BJ (cell line): ENCODE measurements around the gene RHCG. TPM values are rescaled to one million over a fixed set of nuclear protein-coding genes. Genes with fewer than 3 reads are reported as not detected.

Experiments
- CTCF ChIA-PET: fragments of 350-600 bp; formaldehyde crosslinking; extraction: SDS; loops from one replicate; lab custom pipeline; 2021; ENCODE audit warnings: antibody characterized with exemption, inconsistent platforms; lab: Yijun Ruan, JAX
- POLR2A ChIA-PET: fragments of 300-600 bp; sonication (Branson Sonifier 250); formaldehyde crosslinking; extraction: SDS; loops from one replicate; lab custom pipeline; 2021; ENCODE audit warnings: antibody characterized with exemption; lab: Charles Lee
- DNase-seq: peaks from one replicate; pipeline ENCODE4 v3.0.0-alpha.2; 2011; ENCODE audit warnings: low read depth
- H3K27me3 ChIP-seq: 2 replicates; pipeline ENCODE4 v1.6.0; 2011; ENCODE audit warnings: low read length; ENCODE audit not compliant: control insufficient read depth, insufficient read depth
- H3K36me3 ChIP-seq: 2 replicates; pipeline ENCODE4 v1.5.1; 2011; ENCODE audit warnings: low read length; ENCODE audit not compliant: control insufficient read depth, insufficient read depth
- H3K4me3 ChIP-seq: 2 replicates; pipeline ENCODE4 v1.5.1; 2011; ENCODE audit warnings: low read depth, mild to moderate bottlenecking, control low read depth, low read length
- polyA plus RNA-seq: library from polyadenylated mRNA; depleted of rRNA; stranded (reverse); fragments of >200 nt; gene quantifications from 2 replicates; pipeline ENCODE4 v1.2.3, GENCODE V29; 2011
- TF ChIP-seq, protein P1 (sequence below): IDR thresholded peaks from 2 replicates; pipeline ENCODE4 v1.5.1; 2011; ENCODE audit warnings: low read depth, mild to moderate bottlenecking, control low read depth, inconsistent platforms, low read length, moderate library complexity; ENCODE audit not compliant: insufficient read depth

The RHCG gene
- polyA plus RNA-seq, 1 experiment = not detected

DNA sequence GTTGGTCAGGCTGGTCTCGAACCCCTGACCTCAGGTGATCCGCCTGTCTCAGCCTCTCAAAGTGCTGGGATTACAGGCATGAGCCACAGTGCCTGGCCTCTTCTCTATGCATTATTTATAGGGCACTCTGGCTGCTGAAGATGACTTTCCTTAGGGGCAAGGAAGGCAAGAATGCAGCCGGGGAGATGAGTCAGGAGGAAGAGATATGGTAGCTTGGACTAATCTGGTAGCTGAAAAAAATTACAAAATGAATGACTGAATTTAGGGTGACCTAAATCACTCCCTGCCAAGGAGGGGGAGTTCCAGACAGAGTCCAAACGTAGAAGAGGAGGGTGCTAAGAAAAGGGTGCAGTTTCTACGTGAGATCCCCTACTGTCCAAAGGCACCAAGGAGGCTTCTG lies 14.2 kb downstream of the RHCG start:
- ChIA-PET CTCF (interaction anchor here (1.9 to 2.3 kb wide), 2 partner anchors 13 to 124 kb away, joined by 6 to 8 read pairs; partner anchors contain the start of gene RHCG), POLR2A (no interaction called here)
- Histone ChIP-seq H3K27me3 (peaks cover 14% of the 10 kb centered on the region), H3K36me3 (no peaks in the 10 kb centered on the region), H3K4me3 (no peak overlapping the region)
- TF ChIP-seq, protein P1, sequence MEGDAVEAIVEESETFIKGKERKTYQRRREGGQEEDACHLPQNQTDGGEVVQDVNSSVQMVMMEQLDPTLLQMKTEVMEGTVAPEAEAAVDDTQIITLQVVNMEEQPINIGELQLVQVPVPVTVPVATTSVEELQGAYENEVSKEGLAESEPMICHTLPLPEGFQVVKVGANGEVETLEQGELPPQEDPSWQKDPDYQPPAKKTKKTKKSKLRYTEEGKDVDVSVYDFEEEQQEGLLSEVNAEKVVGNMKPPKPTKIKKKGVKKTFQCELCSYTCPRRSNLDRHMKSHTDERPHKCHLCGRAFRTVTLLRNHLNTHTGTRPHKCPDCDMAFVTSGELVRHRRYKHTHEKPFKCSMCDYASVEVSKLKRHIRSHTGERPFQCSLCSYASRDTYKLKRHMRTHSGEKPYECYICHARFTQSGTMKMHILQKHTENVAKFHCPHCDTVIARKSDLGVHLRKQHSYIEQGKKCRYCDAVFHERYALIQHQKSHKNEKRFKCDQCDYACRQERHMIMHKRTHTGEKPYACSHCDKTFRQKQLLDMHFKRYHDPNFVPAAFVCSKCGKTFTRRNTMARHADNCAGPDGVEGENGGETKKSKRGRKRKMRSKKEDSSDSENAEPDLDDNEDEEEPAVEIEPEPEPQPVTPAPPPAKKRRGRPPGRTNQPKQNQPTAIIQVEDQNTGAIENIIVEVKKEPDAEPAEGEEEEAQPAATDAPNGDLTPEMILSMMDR = no peak
- no peak for DNase-seq

DNA sequence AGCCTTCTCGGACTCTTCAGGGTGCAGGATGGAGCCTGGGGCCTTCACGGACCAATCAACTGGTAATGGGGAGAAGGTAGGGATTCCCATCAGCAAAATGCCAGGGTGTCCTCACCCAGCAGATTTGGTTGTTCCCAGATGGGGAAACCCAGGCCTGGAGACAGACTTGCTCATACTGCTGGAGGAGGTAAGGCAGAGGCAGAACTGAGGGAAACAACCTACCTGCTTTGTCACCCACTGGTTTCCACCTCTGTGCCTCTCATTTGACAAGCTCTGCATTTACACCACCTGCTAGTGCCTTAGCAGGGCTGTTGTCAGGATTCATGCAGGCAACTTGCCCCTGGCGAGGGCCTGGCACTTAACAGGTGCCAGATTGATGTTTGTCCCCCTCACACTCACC lies 15.9 kb downstream of the RHCG start:
- TF ChIP-seq, protein P1 = no peak
- H3K36me3 ChIP-seq = no peaks in the 10 kb centered on the region
- peaks cover 9% of the 10 kb centered on the region for H3K27me3 ChIP-seq
- POLR2A ChIA-PET = no interaction called here
- no peak overlapping the region for H3K4me3 ChIP-seq
- CTCF ChIA-PET = interaction anchor here (2.3 kb wide), 1 partner anchor 15 kb away, joined by 8 read pairs; the partner anchor contains the start of gene RHCG
- DNase-seq = no peak

DNA sequence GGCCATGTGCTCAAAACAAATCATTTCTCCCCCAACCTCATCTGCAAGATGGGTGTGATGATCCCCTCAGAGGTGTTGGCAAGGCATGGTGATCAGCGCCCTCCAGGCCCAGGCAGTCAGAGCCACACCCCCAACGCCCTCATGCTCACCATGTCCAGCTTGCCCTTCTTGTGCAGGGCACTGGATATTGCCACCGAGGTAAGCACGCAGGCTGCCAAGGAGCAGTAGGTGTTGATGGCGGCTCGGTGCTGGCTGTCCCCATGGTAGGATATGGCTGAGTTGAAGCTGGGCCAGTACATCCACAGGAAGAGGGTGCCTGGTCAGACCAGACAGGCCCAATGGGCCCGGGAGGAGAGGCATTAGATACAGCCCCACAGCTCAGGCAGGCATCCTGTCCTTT lies 17.2 kb downstream of the RHCG start:
- CTCF ChIA-PET = interaction anchor here (0.6 kb wide), 1 partner anchor 13 kb away, joined by 3 read pairs; no protein-coding TSS in a partner anchor
- no peak for DNase-seq
- TF ChIP-seq, protein P1 = no peak
- POLR2A ChIA-PET = no interaction called here
- Histone ChIP-seq H3K36me3 (no peaks in the 10 kb centered on the region), H3K27me3 (peaks cover 9% of the 10 kb centered on the region), H3K4me3 (no peak overlapping the region)

DNA sequence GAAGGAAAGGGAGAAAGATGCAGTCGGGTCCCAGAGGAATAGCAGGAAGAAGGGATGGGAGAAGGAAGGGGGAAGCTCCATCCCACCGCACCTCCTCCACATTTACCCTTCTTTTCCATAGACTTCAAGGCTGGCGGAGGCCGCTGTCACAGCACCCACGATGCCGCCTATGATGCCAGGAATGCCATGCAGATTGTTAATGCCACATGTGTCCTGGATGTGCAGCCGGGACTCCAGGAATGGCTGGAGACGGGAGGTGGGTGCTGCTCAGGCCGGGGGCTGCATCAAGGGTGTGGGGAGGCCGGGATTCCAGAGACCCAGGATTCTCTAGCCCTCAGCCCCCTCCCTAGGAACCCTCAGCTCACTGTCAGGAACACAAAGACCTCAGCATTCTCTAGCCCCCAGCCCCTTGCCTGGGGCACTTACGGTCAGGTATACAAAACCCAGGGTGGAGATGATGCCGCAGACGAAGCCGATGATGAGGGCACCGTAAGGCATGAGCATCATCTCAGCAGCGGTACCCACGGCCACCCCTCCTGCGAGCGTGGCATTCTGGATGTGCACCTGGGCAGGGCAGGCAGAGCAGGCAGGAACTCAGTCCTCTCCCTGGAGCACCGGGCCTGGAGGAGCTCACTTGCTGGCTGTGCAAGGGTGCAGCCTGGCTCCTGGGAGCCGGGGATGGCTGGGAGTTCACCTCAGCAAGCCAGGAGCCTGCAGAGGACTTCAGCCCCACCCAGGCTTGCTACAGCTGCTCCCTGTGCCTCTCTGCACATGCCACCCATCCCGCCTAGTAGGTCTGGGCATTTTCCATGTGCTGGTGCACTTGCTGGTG lies 18.8 kb downstream of the RHCG start:
- ChIA-PET CTCF (interaction anchor here (1.2 to 1.4 kb wide), 2 partner anchors 18 to 119 kb away, joined by 3 to 8 read pairs; no protein-coding TSS in a partner anchor), POLR2A (no interaction called here)
- no peak for DNase-seq
- no peak overlapping the region for H3K4me3 ChIP-seq
- TF ChIP-seq, protein P1 = no peak
- no peaks in the 10 kb centered on the region for H3K36me3 ChIP-seq
- peaks cover 6% of the 10 kb centered on the region for H3K27me3 ChIP-seq

DNA sequence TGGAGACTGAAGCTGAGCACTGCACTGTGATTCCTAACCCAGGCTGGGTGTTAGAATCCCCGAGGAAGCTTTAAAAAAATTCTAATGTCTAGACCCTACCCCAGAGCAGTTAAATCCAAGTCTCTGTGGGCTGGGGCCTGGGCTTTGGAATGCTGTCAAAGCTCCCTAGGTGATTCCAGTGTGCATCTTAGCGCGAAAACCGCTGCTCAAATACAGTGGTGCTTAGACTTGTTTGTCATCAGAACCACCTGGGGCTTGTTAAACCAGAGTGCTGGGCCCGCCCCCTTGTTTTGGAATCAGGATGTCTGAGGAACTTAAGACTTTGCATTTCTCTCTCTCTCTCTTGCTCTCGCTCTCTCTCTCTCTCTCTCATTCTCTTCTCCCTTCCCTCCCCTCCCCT lies 20.7 kb downstream of the RHCG start:
- ChIA-PET CTCF (interaction anchor here (0.5 to 3.6 kb wide), 6 partner anchors 15 to 1180 kb away, joined by 3 to 17 read pairs (median 4); no protein-coding TSS in a partner anchor), POLR2A (no interaction called here)
- Histone ChIP-seq H3K4me3 (no peak overlapping the region), H3K27me3 (peaks cover 12% of the 10 kb centered on the region), H3K36me3 (no peaks in the 10 kb centered on the region)
- no peak for DNase-seq
- TF ChIP-seq, protein P1 = no peak
